ENCODE data around the gene C4BPB. TPM values are rescaled to one million over a fixed set of nuclear protein-coding genes. Genes with fewer than 3 reads are reported as not detected.
A peak's percentile ranks its signal among the peaks of the same experiment; 100 is the strongest.

Gene C4BPB
- total RNA-seq, 5 donors from 2014 or later (not counting 1 experiment from before 2014, with no cell fraction given), result 0.66 to 4.8 (median 1.0) TPM; not detected in 1

GRCh38 chr1:207084701-207085180 lies 3.9 kb upstream of the C4BPB start:
- 0% methylated on average over 3 of the region's 8 CpGs for WGBS (ENCODE audit: insufficient coverage)
- POLR2A ChIA-PET, result no interaction called here
- H3K4me1 Mint-ChIP-seq, result peaks cover 22 to 29% (median 26%) of the 10 kb centered on the region in 3 donors
- Histone ChIP-seq H3K4me3 (ENCODE audit: control insufficient read depth in 1 of 2, extremely low read depth in 1 of 2, low read length in 1 of 2) (no peak overlapping the region), H3K36me3 (ENCODE audit: control insufficient read depth in 2 of 2, extremely low read depth in 1 of 2, insufficient read depth in 1 of 2, low read length in 1 of 2) (no peaks in the 10 kb centered on the region), H3K4me1 (ENCODE audit: control insufficient read depth in 1 of 2, extremely low read depth in 1 of 2, insufficient read depth in 2 of 2, low read length in 2 of 2) (peaks cover 4 to 9% of the 10 kb centered on the region in 2 experiments), H3K27me3 (replicated peaks in 1 of 2; ENCODE audit: control insufficient read depth in 2 of 2, extremely low read depth in 1 of 2, insufficient read depth in 2 of 2, low read length in 1 of 2) (peaks cover 0 to 4% of the 10 kb centered on the region in 2 experiments), H3K27ac (ENCODE audit: low read length) (no peak overlapping the region), H3K9me3 (no peaks in the 10 kb centered on the region)
- ATAC-seq (replicated peaks in 1 of 4) (peak; percentile 54 to 83 (median 80)), DNase-seq (peak; percentile 9 to 80 (median 42))
- peaks cover 3 to 29% of the 10 kb centered on the region in 2 donors for H3K27me3 Mint-ChIP-seq
- H3K36me3 Mint-ChIP-seq, result no peaks in the 10 kb centered on the region
- CTCF ChIA-PET, result interaction anchor here (0.5 to 3.5 kb wide), 14 partner anchors 9 to 494 kb away, joined by 3 to 35 read pairs (median 4); no protein-coding TSS in a partner anchor
- H3K27ac Mint-ChIP-seq, result no peak overlapping the region
- H3K9me3 Mint-ChIP-seq, result no peaks in the 10 kb centered on the region
- no peak overlapping the region for H3K4me3 Mint-ChIP-seq

DNA sequence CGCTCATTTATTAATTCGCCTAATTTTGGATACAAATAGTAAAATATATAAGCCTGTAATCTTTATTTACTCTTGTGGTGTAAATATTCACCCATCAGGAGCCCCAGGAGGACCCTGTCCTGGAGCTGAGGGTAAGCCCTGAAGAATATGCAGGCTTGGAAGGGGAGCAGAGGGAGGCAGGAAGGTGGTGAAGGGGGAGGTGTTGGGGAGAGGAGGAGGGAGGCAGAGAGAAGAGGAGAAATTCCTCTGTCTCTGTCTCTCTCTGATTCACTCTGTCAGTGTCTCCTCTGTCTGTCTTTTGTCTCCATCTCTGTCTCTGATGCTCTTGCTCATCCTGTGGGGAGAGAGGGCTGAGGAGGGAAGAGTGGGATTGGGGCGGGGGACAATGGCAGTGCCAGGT lies 2.8 kb upstream of the C4BPB start:
- Histone ChIP-seq H3K36me3 (ENCODE audit: control insufficient read depth in 2 of 2, extremely low read depth in 1 of 2, insufficient read depth in 1 of 2, low read length in 1 of 2) (no peaks in the 10 kb centered on the region), H3K27ac (ENCODE audit: low read length) (no peak overlapping the region), H3K27me3 (replicated peaks in 1 of 2; ENCODE audit: control insufficient read depth in 2 of 2, extremely low read depth in 1 of 2, insufficient read depth in 2 of 2, low read length in 1 of 2) (peaks cover 0 to 4% of the 10 kb centered on the region in 2 experiments), H3K9me3 (no peaks in the 10 kb centered on the region), H3K4me1 (ENCODE audit: control insufficient read depth in 1 of 2, extremely low read depth in 1 of 2, insufficient read depth in 2 of 2, low read length in 2 of 2) (peaks cover 4 to 12% of the 10 kb centered on the region in 2 experiments), H3K4me3 (ENCODE audit: control insufficient read depth in 1 of 2, extremely low read depth in 1 of 2, low read length in 1 of 2) (no peak overlapping the region)
- DNase-seq (no peak), ATAC-seq (replicated peaks in 1 of 4) (no peak)
- H3K27me3 Mint-ChIP-seq, result peaks cover 3 to 27% of the 10 kb centered on the region in 2 donors
- H3K9me3 Mint-ChIP-seq, result no peaks in the 10 kb centered on the region
- ChIA-PET CTCF (no interaction called here), POLR2A (no interaction called here)
- H3K4me3 Mint-ChIP-seq, result no peak overlapping the region
- no peaks in the 10 kb centered on the region for H3K36me3 Mint-ChIP-seq
- no peak overlapping the region for H3K27ac Mint-ChIP-seq
- no CpG with 5 or more reads among the region's 3 CpGs for WGBS (ENCODE audit: insufficient coverage)
- peaks cover 28 to 32% (median 31%) of the 10 kb centered on the region in 3 donors for H3K4me1 Mint-ChIP-seq

DNA sequence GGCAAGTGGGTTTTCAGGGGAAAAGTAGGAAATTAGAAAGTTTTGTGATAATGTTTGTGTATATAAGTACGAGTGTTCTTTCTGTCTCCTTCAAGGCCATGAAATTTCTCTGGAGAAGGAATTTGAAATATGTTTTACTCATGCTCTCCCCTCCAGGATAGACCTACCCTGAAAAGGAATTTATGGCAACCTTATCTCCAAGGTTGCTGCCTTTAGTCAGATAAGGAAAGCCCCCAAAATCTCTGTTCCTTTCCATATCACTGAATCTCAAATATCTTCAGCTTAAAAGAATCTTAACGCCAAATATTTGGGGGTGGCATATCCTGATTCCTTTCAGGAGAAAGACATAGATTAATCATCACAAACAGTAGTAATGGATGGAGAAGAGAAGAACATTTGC lies 499 bp upstream of the C4BPB start:
- Mint-ChIP-seq H3K36me3 (no peaks in the 10 kb centered on the region), H3K9me3 (no peaks in the 10 kb centered on the region), H3K4me3 (peak overlapping the region in 1 of 3 donors; percentile 71), H3K27me3 (peaks cover 3 to 20% of the 10 kb centered on the region in 2 donors), H3K27ac (no peak overlapping the region), H3K4me1 (peaks cover 28 to 32% (median 31%) of the 10 kb centered on the region in 3 donors)
- H3K27me3 ChIP-seq (replicated peaks in 1 of 2; ENCODE audit: control insufficient read depth in 2 of 2, extremely low read depth in 1 of 2, insufficient read depth in 2 of 2, low read length in 1 of 2), result peaks cover 0 to 4% of the 10 kb centered on the region in 2 experiments
- H3K9me3 ChIP-seq, result no peaks in the 10 kb centered on the region
- no peaks in the 10 kb centered on the region for H3K36me3 ChIP-seq (ENCODE audit: control insufficient read depth in 2 of 2, extremely low read depth in 1 of 2, insufficient read depth in 1 of 2, low read length in 1 of 2)
- DNase-seq, result no peak
- H3K4me1 ChIP-seq (ENCODE audit: control insufficient read depth in 1 of 2, extremely low read depth in 1 of 2, insufficient read depth in 2 of 2, low read length in 2 of 2), result peaks cover 4 to 12% of the 10 kb centered on the region in 2 experiments
- H3K27ac ChIP-seq (ENCODE audit: low read length), result no peak overlapping the region
- ATAC-seq (replicated peaks in 1 of 4), result no peak
- no CpG with 5 or more reads among the region's 2 CpGs for WGBS (ENCODE audit: insufficient coverage)
- ChIA-PET POLR2A (no interaction called here), CTCF (interaction anchor here in 1 of 2 donors (0.6 kb wide), 1 partner anchor 313 kb away, joined by 3 read pairs; no protein-coding TSS in a partner anchor)
- no peak overlapping the region for H3K4me3 ChIP-seq (ENCODE audit: control insufficient read depth in 1 of 2, extremely low read depth in 1 of 2, low read length in 1 of 2)

DNA sequence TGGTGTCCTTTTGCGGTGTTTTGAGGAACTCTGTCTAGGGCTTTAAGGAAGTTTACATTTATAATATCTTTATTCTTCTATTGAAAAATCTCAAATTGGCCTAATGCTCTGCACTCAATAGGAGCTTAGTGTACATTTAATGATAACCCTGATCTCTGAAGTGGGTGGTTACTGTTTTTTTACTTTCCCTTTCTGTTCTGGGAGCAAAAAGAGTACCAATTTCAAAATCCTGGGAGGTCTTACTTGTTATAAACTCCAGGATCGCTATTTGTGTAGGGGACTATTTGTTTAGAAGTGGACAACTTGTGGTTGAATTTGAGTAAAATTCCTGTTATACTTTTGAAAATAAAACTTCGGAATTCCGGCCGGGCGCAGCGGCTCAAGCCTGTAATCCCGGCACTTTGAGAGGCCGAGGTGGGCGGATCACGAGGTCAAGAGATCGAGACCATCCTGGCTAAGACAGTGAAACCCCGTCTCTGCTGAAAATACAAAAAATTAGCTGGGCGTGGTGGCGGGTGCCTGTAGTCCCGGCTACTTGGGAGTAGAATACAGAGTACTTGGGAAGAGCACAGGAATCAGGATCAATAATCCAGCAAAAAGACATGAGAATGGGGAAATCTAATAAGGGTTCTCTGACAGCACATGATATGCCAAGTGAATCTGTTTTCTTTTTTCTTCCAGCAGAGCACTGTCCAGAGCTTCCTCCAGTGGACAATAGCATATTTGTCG lies 1.1 kb downstream of the C4BPB start:
- ATAC-seq (replicated peaks in 1 of 4) (peak in 1 of 4 experiments; percentile 50), DNase-seq (no peak)
- ChIA-PET CTCF (interaction anchor here in 1 of 2 donors (0.6 to 1.2 kb wide), 5 partner anchors 9 to 932 kb away, joined by 3 to 5 read pairs (median 3); no protein-coding TSS in a partner anchor), POLR2A (interaction anchor here (0.6 to 0.7 kb wide), 2 partner anchors 63 to 263 kb away, joined by 3 to 4 read pairs; no protein-coding TSS in a partner anchor)
- Histone ChIP-seq H3K27ac (ENCODE audit: low read length) (no peak overlapping the region), H3K4me1 (ENCODE audit: control insufficient read depth in 1 of 2, extremely low read depth in 1 of 2, insufficient read depth in 2 of 2, low read length in 2 of 2) (peaks cover 4 to 11% of the 10 kb centered on the region in 2 experiments), H3K36me3 (ENCODE audit: control insufficient read depth in 2 of 2, extremely low read depth in 1 of 2, insufficient read depth in 1 of 2, low read length in 1 of 2) (no peaks in the 10 kb centered on the region), H3K4me3 (ENCODE audit: control insufficient read depth in 1 of 2, extremely low read depth in 1 of 2, low read length in 1 of 2) (peak overlapping the region; percentile 20 to 52), H3K27me3 (replicated peaks in 1 of 2; ENCODE audit: control insufficient read depth in 2 of 2, extremely low read depth in 1 of 2, insufficient read depth in 2 of 2, low read length in 1 of 2) (peaks cover 0 to 4% of the 10 kb centered on the region in 2 experiments), H3K9me3 (no peaks in the 10 kb centered on the region)
- WGBS (ENCODE audit: insufficient coverage), result 92% methylated on average over 14 of the region's 17 CpGs
- H3K4me1 Mint-ChIP-seq, result peaks cover 25 to 27% (median 27%) of the 10 kb centered on the region in 3 donors
- peak overlapping the region; percentile 71 to 77 (median 77) for H3K4me3 Mint-ChIP-seq
- H3K27me3 Mint-ChIP-seq, result peaks cover 0 to 7% of the 10 kb centered on the region in 2 donors
- H3K27ac Mint-ChIP-seq, result peak overlapping the region; percentile 85 to 87
- H3K9me3 Mint-ChIP-seq, result no peaks in the 10 kb centered on the region
- no peaks in the 10 kb centered on the region for H3K36me3 Mint-ChIP-seq

GRCh38 chr1:207091200-207091908 lies 2.7 kb downstream of the C4BPB start:
- Mint-ChIP-seq H3K36me3 (no peaks in the 10 kb centered on the region), H3K27me3 (peaks cover 0 to 6% of the 10 kb centered on the region in 2 donors), H3K27ac (no peak overlapping the region), H3K9me3 (no peaks in the 10 kb centered on the region), H3K4me3 (no peak overlapping the region), H3K4me1 (peaks cover 19 to 21% (median 21%) of the 10 kb centered on the region in 3 donors)
- Histone ChIP-seq H3K4me3 (ENCODE audit: control insufficient read depth in 1 of 2, extremely low read depth in 1 of 2, low read length in 1 of 2) (no peak overlapping the region), H3K27ac (ENCODE audit: low read length) (no peak overlapping the region), H3K9me3 (no peaks in the 10 kb centered on the region), H3K36me3 (ENCODE audit: control insufficient read depth in 2 of 2, extremely low read depth in 1 of 2, insufficient read depth in 1 of 2, low read length in 1 of 2) (no peaks in the 10 kb centered on the region), H3K4me1 (ENCODE audit: control insufficient read depth in 1 of 2, extremely low read depth in 1 of 2, insufficient read depth in 2 of 2, low read length in 2 of 2) (peaks cover 4 to 9% of the 10 kb centered on the region in 2 experiments), H3K27me3 (replicated peaks in 1 of 2; ENCODE audit: control insufficient read depth in 2 of 2, extremely low read depth in 1 of 2, insufficient read depth in 2 of 2, low read length in 1 of 2) (no peaks in the 10 kb centered on the region)
- WGBS (ENCODE audit: insufficient coverage), result 100% methylated on average over 1 of the region's 4 CpGs
- DNase-seq (no peak), ATAC-seq (replicated peaks in 1 of 4) (no peak)
- ChIA-PET CTCF (interaction anchor here in 1 of 2 donors (0.5 kb wide), 1 partner anchor 429 kb away, joined by 5 read pairs; no protein-coding TSS in a partner anchor), POLR2A (no interaction called here)

DNA sequence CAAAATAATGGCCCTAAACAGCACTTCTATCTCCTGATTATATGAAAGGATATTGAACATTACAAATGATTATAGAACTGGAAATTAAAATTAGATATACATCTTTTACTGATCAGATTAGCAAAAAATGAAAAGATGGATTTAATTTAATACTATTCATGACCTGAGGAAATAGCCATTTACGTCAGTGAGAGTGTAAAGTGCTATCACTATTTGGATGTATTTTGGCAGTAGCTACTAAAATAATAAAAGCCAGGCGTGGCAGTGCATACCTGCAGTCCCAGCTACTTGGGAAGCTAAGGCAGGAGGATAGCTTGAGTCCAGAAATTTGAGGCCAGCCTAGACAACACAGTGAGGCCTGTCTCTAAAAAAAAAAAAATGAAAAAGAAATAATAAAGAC lies 5.3 kb downstream of the C4BPB start:
- H3K36me3 Mint-ChIP-seq, result no peaks in the 10 kb centered on the region
- 33% methylated on average over 2 of the region's 2 CpGs for WGBS (ENCODE audit: insufficient coverage)
- H3K4me1 ChIP-seq (ENCODE audit: control insufficient read depth in 1 of 2, extremely low read depth in 1 of 2, insufficient read depth in 2 of 2, low read length in 2 of 2), result peaks cover 0 to 5% of the 10 kb centered on the region in 2 experiments
- no peaks in the 10 kb centered on the region for H3K9me3 ChIP-seq
- DNase-seq, result no peak
- no peak overlapping the region for H3K27ac ChIP-seq (ENCODE audit: low read length)
- no peaks in the 10 kb centered on the region for H3K27me3 ChIP-seq (replicated peaks in 1 of 2; ENCODE audit: control insufficient read depth in 2 of 2, extremely low read depth in 1 of 2, insufficient read depth in 2 of 2, low read length in 1 of 2)
- no peaks in the 10 kb centered on the region for H3K9me3 Mint-ChIP-seq
- no peak overlapping the region for H3K27ac Mint-ChIP-seq
- peaks cover 0 to 6% of the 10 kb centered on the region in 2 donors for H3K27me3 Mint-ChIP-seq
- no peaks in the 10 kb centered on the region for H3K36me3 ChIP-seq (ENCODE audit: control insufficient read depth in 2 of 2, extremely low read depth in 1 of 2, insufficient read depth in 1 of 2, low read length in 1 of 2)
- H3K4me3 Mint-ChIP-seq, result no peak overlapping the region
- ChIA-PET POLR2A (no interaction called here), CTCF (interaction anchor here (0.7 to 1.4 kb wide), 4 partner anchors 10 to 311 kb away, joined by 3 to 7 read pairs (median 4); no protein-coding TSS in a partner anchor)
- H3K4me3 ChIP-seq (ENCODE audit: control insufficient read depth in 1 of 2, extremely low read depth in 1 of 2, low read length in 1 of 2), result no peak overlapping the region
- no peak for ATAC-seq (replicated peaks in 1 of 4)
- peaks cover 11 to 17% (median 15%) of the 10 kb centered on the region in 3 donors for H3K4me1 Mint-ChIP-seq

Data from T-cell (primary cell).